ENCODE results near the gene SEMA6A. TPM values are rescaled to one million over a fixed set of nuclear protein-coding genes. Genes with fewer than 3 reads are reported as not detected.

Gene SEMA6A
- polyA plus RNA-seq, 2 donors: 1.4 to 1.6 TPM

DNA sequence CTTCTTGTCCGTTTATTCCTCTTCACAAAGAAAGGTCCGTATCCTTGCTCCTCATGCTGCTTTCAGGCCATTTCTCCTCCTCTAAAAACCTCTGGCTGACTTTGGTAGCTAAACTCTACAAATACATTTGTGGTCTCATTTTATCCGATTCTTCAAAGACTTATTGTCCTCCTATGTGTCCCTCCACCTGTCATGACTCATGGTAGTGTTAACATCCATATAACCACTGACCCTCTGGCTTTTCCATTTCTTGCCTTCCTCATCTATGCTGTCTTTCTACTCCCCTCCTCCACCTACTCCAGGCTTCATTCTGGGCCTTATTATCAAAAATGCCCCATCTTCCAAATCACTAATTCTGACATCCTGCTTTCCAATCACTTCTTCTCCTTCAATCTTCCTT, 4.1 kb upstream of the SEMA6A start:
- 93 to 95% methylated on average over 3 of the region's 3 CpGs for WGBS, 2 donors
- Histone ChIP-seq H3K27me3 (ENCODE audit: control insufficient read depth in 1 of 2, insufficient read depth in 2 of 2, low read length in 2 of 2) (no peaks in the 10 kb centered on the region), H3K27ac (ENCODE audit: low read depth in 2 of 2, low read length in 1 of 2) (no peak overlapping the region), H3K4me3 (ENCODE audit: low read depth in 1 of 2, low read length in 2 of 2) (no peak overlapping the region), H3K9me3 (ENCODE audit: control insufficient read depth in 2 of 2, insufficient read depth in 1 of 2, low read depth in 1 of 2, low read length in 1 of 2) (no peaks in the 10 kb centered on the region), H3K36me3 (ENCODE audit: control insufficient read depth in 2 of 2, insufficient read depth in 2 of 2, low read length in 1 of 2) (no peaks in the 10 kb centered on the region), H3K4me1 (ENCODE audit: control insufficient read depth in 2 of 2, insufficient read depth in 2 of 2, low read length in 1 of 2) (peaks cover 0 to 4% of the 10 kb centered on the region in 2 donors)

DNA sequence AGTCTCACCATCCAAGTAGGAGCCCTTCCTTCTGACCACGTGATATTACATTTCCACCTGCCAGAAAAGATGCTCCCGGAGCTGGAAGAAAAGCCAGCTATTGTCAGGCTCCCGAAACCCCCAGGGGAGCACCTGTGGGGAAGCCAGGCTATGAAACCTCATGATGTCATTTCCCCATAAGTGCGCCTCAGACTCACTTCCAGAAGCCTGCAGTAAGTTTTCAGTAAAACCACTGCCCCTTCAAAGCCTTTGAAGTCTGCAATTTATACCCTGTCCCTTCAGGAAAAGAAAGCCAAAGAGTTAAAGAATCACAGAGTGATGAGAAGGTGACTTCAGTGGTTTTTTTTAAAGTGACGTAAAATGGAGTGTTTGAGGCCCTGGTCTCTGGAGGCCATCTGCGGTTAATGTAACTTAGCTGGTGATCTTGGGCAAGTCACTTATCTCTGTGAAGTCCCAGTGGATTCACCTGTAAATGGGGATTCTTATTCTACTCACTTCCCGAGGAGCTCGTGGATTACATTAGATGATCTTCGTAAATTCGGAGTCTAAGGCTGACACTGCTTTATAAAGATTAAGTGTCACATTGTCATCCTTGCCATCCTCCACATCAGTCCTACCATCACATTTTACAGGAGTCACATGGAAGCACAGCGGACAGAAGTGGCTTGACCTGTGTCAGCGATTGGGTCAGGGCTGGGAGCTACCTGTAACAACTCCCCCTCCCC, 2.6 kb upstream of the SEMA6A start:
- peaks cover 0 to 8% of the 10 kb centered on the region in 2 donors for H3K27me3 ChIP-seq (ENCODE audit: control insufficient read depth in 1 of 2, insufficient read depth in 2 of 2, low read length in 2 of 2)
- H3K4me1 ChIP-seq (ENCODE audit: control insufficient read depth in 2 of 2, insufficient read depth in 2 of 2, low read length in 1 of 2): peaks cover 0 to 18% of the 10 kb centered on the region in 2 donors
- 77% methylated on average over 12 of the region's 12 CpGs for WGBS, 2 donors

DNA sequence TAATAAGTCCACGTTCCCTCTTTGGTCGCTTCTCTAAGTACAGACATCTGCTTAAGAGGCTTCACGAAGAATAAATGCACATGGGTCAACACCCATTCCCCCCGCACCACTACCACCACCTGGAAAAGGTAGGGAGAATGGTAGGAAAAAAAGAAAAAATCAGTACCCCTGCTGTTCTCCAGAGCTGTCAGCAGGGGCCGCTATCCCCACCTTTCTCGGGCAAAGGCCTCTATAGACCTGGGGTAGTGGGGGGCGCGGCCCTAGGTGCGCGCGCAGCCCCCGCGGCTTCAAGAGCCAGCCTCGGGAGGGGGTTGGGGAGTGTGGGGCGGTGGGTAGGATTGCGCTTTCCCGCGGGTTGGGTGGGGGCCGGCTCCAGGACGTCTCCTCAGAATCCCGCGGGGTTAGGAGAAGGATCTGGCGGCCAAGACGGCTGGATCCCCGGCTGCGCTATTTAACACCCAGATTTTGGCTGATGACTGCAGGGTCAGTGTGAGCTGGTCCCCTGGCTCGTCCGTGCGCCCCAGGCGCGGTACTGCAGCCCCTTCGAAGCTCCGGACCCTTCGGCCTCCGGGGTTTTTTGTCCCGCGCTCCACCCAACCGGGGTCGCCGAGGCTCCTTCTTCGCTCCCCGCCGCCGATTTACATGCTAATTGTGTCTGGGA, 1.6 kb upstream of the SEMA6A start:
- Histone ChIP-seq H3K27ac (ENCODE audit: low read depth in 2 of 2, low read length in 1 of 2) (peak overlapping the region; percentile 66 to 84), H3K4me1 (ENCODE audit: control insufficient read depth in 2 of 2, insufficient read depth in 2 of 2, low read length in 1 of 2) (peaks cover 0 to 18% of the 10 kb centered on the region in 2 donors), H3K4me3 (ENCODE audit: low read depth in 1 of 2, low read length in 2 of 2) (peak overlapping the region; percentile 54 to 57)

More for the DNA sequence above, 2.6 kb upstream of the SEMA6A start:
- Histone ChIP-seq H3K4me3 (ENCODE audit: low read depth in 1 of 2, low read length in 2 of 2) (no peak overlapping the region), H3K9me3 (ENCODE audit: control insufficient read depth in 2 of 2, insufficient read depth in 1 of 2, low read depth in 1 of 2, low read length in 1 of 2) (no peaks in the 10 kb centered on the region), H3K27ac (ENCODE audit: low read depth in 2 of 2, low read length in 1 of 2) (no peak overlapping the region), H3K36me3 (ENCODE audit: control insufficient read depth in 2 of 2, insufficient read depth in 2 of 2, low read length in 1 of 2) (no peaks in the 10 kb centered on the region)

DNA sequence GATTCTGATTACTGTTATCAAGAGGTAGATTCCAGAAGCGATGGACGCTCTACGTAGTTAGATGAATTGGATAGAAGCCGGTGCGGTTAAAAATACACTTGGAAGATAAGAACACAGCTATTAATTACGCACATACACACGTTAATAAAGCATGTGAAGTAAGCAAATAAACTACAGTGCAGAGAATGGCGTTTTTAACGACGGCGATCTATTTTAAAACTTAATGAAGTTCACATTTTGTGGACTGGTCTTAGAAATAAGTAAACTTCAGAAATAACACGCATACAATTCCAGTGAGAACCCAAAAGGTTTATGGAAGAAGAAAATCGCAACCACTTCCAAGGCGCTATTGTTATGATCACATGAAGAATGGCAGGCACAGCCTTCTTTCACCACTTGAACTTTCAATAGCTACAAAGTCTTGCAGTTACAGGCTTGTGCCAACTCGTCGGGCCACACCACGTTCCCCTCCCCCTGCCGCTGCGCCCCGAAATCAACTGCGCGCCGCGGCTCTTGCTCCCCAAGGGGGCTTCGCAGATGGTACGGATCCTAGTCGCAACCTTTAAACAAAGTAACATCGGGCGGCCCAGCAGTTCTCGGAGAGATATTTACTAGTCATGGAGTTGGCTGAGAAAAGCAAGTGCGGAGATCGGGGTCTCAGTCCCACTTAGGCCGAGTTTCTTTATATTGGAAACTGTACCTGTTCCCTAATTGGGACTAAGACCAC, 866 bp upstream of the SEMA6A start:
- Histone ChIP-seq H3K9me3 (ENCODE audit: control insufficient read depth in 2 of 2, insufficient read depth in 1 of 2, low read depth in 1 of 2, low read length in 1 of 2) (no peaks in the 10 kb centered on the region), H3K4me3 (ENCODE audit: low read depth in 1 of 2, low read length in 2 of 2) (peak overlapping the region; percentile 54 to 57), H3K4me1 (ENCODE audit: control insufficient read depth in 2 of 2, insufficient read depth in 2 of 2, low read length in 1 of 2) (peaks cover 0 to 18% of the 10 kb centered on the region in 2 donors), H3K27me3 (ENCODE audit: control insufficient read depth in 1 of 2, insufficient read depth in 2 of 2, low read length in 2 of 2) (peaks cover 0 to 8% of the 10 kb centered on the region in 2 donors), H3K27ac (ENCODE audit: low read depth in 2 of 2, low read length in 1 of 2) (peak overlapping the region; percentile 66 to 84), H3K36me3 (ENCODE audit: control insufficient read depth in 2 of 2, insufficient read depth in 2 of 2, low read length in 1 of 2) (no peaks in the 10 kb centered on the region)
- 1 to 2% methylated on average over 33 of the region's 33 CpGs for WGBS, 2 donors

More for the DNA sequence above, 1.6 kb upstream of the SEMA6A start:
- H3K36me3 ChIP-seq (ENCODE audit: control insufficient read depth in 2 of 2, insufficient read depth in 2 of 2, low read length in 1 of 2): no peaks in the 10 kb centered on the region
- H3K9me3 ChIP-seq (ENCODE audit: control insufficient read depth in 2 of 2, insufficient read depth in 1 of 2, low read depth in 1 of 2, low read length in 1 of 2): no peaks in the 10 kb centered on the region
- 6% methylated on average over 43 to 44 of the region's 44 CpGs for WGBS, 2 donors
- H3K27me3 ChIP-seq (ENCODE audit: control insufficient read depth in 1 of 2, insufficient read depth in 2 of 2, low read length in 2 of 2): peaks cover 0 to 8% of the 10 kb centered on the region in 2 donors

DNA sequence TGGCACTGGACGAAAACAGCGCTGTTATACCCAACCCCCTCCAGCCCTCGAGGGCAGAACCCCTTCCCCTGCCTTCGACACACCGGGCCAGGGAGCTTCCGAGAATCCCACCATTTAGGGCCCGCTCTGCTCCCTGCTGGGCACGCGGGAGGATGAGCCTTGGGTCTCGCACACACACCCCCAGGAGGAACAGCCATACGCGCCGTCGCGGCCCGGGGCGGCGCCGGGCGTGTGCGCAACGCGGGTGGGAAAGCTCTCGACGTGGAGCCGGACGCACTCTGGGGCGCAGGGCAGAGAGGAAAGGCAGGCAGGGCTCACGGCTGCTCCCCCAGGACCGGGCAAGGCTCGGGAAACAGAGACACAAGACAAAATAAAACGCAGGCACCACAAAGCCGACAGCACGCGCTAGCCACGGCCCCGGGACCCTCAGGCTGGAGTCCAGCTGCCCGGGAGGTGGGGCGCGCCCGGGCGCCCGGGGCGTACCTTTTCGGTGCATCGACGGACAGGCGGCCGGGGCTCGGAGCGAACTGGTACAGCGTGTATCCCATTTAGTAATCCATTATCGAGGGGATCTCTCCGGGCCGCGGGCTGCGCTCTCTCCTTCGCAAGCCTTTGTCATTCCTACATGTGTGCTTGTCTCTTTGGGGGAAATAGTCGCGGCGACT, 789 bp downstream of the SEMA6A start:
- Histone ChIP-seq H3K27ac (ENCODE audit: low read depth in 2 of 2, low read length in 1 of 2) (peak overlapping the region in 1 of 2 donors; percentile 59), H3K27me3 (ENCODE audit: control insufficient read depth in 1 of 2, insufficient read depth in 2 of 2, low read length in 2 of 2) (peaks cover 0 to 8% of the 10 kb centered on the region in 2 donors)
- WGBS, 2 donors: 1 to 2% methylated on average over 61 of the region's 61 CpGs

DNA sequence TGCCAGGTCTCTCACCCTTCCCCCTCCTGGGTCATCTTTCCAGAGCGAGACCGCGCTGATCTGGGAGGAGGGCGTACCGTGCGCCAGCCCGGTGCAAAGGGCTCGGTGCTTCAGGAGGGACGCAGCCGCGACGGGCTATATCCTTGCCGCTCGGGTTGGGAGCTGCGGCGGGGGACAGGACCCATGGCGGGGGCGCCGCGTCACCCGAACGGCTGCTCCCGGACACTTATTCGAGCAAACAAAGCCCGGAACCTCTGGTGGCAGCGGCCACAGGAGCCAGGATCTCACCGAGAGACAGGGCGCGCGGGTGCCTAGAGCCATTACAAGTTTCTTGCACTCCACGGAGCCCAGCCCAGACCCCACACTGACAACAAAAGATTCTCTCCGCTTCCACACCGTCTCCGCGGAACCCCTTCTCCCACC, 1.3 kb downstream of the SEMA6A start:
- 1 to 2% methylated on average over 35 of the region's 35 CpGs for WGBS, 2 donors
- no peaks in the 10 kb centered on the region for H3K9me3 ChIP-seq (ENCODE audit: control insufficient read depth in 2 of 2, insufficient read depth in 1 of 2, low read depth in 1 of 2, low read length in 1 of 2)
- no peaks in the 10 kb centered on the region for H3K36me3 ChIP-seq (ENCODE audit: control insufficient read depth in 2 of 2, insufficient read depth in 2 of 2, low read length in 1 of 2)
- H3K4me1 ChIP-seq (ENCODE audit: control insufficient read depth in 2 of 2, insufficient read depth in 2 of 2, low read length in 1 of 2): peaks cover 0 to 18% of the 10 kb centered on the region in 2 donors
- H3K27me3 ChIP-seq (ENCODE audit: control insufficient read depth in 1 of 2, insufficient read depth in 2 of 2, low read length in 2 of 2): peaks cover 0 to 8% of the 10 kb centered on the region in 2 donors
- H3K27ac ChIP-seq (ENCODE audit: low read depth in 2 of 2, low read length in 1 of 2): peak overlapping the region; percentile 8 to 33
- H3K4me3 ChIP-seq (ENCODE audit: low read depth in 1 of 2, low read length in 2 of 2): peak overlapping the region; percentile 57 to 63

More for the DNA sequence above, 789 bp downstream of the SEMA6A start:
- no peaks in the 10 kb centered on the region for H3K36me3 ChIP-seq (ENCODE audit: control insufficient read depth in 2 of 2, insufficient read depth in 2 of 2, low read length in 1 of 2)
- peaks cover 0 to 18% of the 10 kb centered on the region in 2 donors for H3K4me1 ChIP-seq (ENCODE audit: control insufficient read depth in 2 of 2, insufficient read depth in 2 of 2, low read length in 1 of 2)
- no peaks in the 10 kb centered on the region for H3K9me3 ChIP-seq (ENCODE audit: control insufficient read depth in 2 of 2, insufficient read depth in 1 of 2, low read depth in 1 of 2, low read length in 1 of 2)
- peak overlapping the region; percentile 57 to 63 for H3K4me3 ChIP-seq (ENCODE audit: low read depth in 1 of 2, low read length in 2 of 2)

DNA sequence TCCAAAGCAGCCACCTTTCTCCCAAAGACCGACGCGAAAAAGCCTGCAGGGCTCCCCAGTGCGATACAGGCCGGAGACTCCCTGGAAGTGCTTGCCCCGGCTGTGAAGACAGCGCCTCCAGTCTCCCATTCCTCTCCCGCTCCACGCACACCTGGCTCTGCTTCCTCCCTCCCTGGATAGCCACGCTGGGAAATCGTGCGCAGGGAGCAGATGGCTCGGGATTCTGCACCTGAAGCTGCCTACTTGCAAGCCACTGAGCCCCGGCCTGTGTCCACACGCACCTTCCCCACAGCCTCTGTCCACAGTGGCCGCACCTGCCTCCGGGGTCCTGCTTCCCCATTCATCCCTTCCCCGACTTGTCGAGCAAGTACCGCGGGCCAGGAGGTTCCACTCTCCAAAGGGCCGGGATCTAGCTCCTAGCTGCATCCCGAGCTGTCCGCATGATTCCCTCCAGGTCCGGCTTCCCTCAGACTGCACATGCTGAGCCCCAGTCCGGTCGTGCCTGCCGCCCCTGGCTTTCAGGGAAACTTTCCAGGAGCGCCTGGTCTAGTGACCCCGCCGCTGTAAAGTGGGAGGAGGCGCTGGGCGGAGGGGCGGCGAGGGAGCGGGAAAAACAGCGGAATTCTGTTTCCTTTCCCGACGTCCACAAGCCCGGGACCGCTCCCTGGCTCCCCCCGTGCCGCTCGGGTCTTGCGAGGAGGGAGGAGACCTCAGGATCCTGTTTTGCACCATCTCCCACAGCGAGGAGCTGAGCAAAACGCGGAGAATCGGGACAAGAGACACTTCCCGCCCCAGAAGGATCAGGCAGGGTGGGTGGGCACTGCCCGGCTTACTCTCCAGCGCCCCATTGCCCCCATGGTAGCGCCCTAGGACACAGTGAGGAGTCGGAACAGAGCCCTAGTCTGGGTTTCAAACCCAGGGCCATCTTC, 2.0 kb downstream of the SEMA6A start:
- peak overlapping the region; percentile 8 to 33 for H3K27ac ChIP-seq (ENCODE audit: low read depth in 2 of 2, low read length in 1 of 2)
- 4 to 6% methylated on average over 53 to 54 of the region's 54 CpGs for WGBS, 2 donors

DNA sequence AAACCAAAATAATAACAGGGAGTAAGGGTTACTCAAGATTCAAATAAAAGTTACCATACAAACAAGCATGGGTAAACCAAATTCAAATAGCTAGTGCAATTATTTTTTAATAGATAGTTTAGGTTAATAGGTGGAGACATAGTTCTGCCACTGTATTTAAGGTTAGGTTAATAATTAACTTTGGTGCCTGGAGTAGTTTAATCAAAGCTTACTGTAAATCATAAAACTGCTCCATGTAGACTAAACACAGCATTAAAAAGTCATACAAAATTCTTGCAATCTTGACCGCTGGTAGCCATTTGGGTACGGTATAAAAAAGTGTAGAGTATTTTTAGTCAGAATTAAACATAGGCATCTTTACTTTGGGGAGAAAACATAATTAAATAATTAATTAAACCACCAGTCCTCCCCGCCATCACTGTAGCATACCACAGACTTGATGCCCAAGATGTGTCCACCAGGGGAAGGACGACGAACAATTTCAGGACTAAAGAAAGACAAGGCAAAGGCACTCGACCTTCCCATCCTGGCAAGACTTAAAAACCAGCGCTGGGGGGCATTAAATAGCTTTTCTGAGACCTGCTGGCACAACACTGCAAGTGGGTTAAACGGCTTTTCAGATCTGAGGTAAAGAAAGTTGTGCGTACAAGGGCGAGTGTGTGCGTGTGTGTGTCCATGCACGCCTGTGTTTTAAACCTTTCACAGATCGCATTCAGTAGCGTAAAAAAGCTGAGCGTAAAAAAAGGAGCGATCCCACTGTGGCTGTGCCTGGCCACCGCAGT, 2.9 kb downstream of the SEMA6A start:
- H3K27me3 ChIP-seq (ENCODE audit: control insufficient read depth in 1 of 2, insufficient read depth in 2 of 2, low read length in 2 of 2): peaks cover 0 to 8% of the 10 kb centered on the region in 2 donors
- H3K4me1 ChIP-seq (ENCODE audit: control insufficient read depth in 2 of 2, insufficient read depth in 2 of 2, low read length in 1 of 2): peaks cover 0 to 18% of the 10 kb centered on the region in 2 donors
- H3K36me3 ChIP-seq (ENCODE audit: control insufficient read depth in 2 of 2, insufficient read depth in 2 of 2, low read length in 1 of 2): no peaks in the 10 kb centered on the region
- H3K9me3 ChIP-seq (ENCODE audit: control insufficient read depth in 2 of 2, insufficient read depth in 1 of 2, low read depth in 1 of 2, low read length in 1 of 2): no peaks in the 10 kb centered on the region
- peak overlapping the region; percentile 57 to 63 for H3K4me3 ChIP-seq (ENCODE audit: low read depth in 1 of 2, low read length in 2 of 2)
- WGBS, 2 donors: 30 to 35% methylated on average over 17 of the region's 17 CpGs
- no peak overlapping the region for H3K27ac ChIP-seq (ENCODE audit: low read depth in 2 of 2, low read length in 1 of 2)

More for the DNA sequence above, 2.0 kb downstream of the SEMA6A start:
- Histone ChIP-seq H3K27me3 (ENCODE audit: control insufficient read depth in 1 of 2, insufficient read depth in 2 of 2, low read length in 2 of 2) (peaks cover 0 to 8% of the 10 kb centered on the region in 2 donors), H3K9me3 (ENCODE audit: control insufficient read depth in 2 of 2, insufficient read depth in 1 of 2, low read depth in 1 of 2, low read length in 1 of 2) (no peaks in the 10 kb centered on the region), H3K36me3 (ENCODE audit: control insufficient read depth in 2 of 2, insufficient read depth in 2 of 2, low read length in 1 of 2) (no peaks in the 10 kb centered on the region), H3K4me1 (ENCODE audit: control insufficient read depth in 2 of 2, insufficient read depth in 2 of 2, low read length in 1 of 2) (peaks cover 0 to 18% of the 10 kb centered on the region in 2 donors), H3K4me3 (ENCODE audit: low read depth in 1 of 2, low read length in 2 of 2) (peak overlapping the region; percentile 57 to 63)
